Right lung (tissue), 5 donors: ENCODE data around the gene KRTAP3-3. TPM values are rescaled to one million over a fixed set of nuclear protein-coding genes. Genes with fewer than 3 reads are reported as not detected.
"Not testable (repeated sequence)": the region's sequence is repeated elsewhere in the genome, so short reads cannot be mapped to it uniquely, and the experiment has no call there.

Experiments used
- DNase-seq, 2 donors: peaks; one replicate each; pipeline ENCODE4 v3.0.0-alpha.2; 2013
- polyA plus RNA-seq, 5 donors: library from polyadenylated mRNA; unstranded; fragments of 120-200 nt; gene quantifications; one replicate each; pipeline versions ENCODE4 v1.2.1 to v1.2.3, GENCODE V29; 2013; ENCODE audit warnings: inconsistent platforms in 1 of 5, low replicate concordance in 1 of 5; ENCODE audit not compliant: insufficient read length in 5 of 5, insufficient read depth in 1 of 5

The KRTAP3-3 gene
- polyA plus RNA-seq, 5 donors: not detected

DNA sequence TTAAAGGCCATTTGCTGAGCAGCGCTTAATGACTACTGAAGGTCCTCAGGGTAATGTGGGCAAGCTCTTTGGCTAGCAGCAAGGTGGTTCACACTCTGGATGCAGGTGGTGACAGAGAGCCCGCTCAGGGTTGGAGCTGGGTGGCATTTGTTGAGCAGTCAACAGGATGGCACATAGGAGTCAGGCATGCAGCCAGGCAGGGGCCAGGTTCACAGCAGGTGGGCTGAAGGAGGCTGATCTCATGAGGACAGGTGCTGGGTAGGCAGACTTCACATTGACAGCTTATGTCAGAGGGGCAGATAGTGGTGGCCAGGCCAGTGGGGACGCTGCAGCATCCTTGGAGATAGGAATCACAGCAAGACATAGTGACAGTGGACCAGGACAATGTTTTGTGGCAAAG is 10.4 kb upstream of the KRTAP3-3 start:
- no peak for DNase-seq

- DNase-seq: no peak
These were observed 10.0 kb upstream of the KRTAP3-3 start for GRCh38 chr17:41003926-41004325.

DNA sequence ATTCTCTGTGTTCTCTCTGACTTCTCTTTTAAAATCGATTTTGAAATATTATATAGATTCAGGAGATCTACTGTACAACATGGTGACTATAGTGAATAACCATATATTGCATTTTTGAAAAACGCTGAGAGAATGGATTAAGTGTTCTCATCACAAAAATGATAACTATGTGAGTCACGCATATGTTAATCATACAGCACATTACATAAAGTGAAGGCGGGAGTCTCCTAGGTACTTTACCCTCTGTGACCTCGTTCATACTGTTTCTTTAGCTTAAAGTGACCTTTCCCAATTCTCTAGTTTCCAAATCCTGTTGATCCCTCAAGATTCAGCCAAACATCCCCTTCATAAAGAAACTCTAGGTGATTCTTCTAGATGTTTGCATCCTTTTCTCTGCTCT is 8.8 kb upstream of the KRTAP3-3 start:
- DNase-seq: no peak

GRCh38 chr17:41001795-41002194 is 7.8 kb upstream of the KRTAP3-3 start:
- DNase-seq: no peak

GRCh38 chr17:40999563-40999962 is 5.6 kb upstream of the KRTAP3-3 start, which contains the start of gene KRTAP3-2:
Gene KRTAP3-2 (minus strand): TSS chr17:40999906. CDS start chr17:40999853, 53 bp downstream.
- DNase-seq: not testable (repeated sequence)

DNA sequence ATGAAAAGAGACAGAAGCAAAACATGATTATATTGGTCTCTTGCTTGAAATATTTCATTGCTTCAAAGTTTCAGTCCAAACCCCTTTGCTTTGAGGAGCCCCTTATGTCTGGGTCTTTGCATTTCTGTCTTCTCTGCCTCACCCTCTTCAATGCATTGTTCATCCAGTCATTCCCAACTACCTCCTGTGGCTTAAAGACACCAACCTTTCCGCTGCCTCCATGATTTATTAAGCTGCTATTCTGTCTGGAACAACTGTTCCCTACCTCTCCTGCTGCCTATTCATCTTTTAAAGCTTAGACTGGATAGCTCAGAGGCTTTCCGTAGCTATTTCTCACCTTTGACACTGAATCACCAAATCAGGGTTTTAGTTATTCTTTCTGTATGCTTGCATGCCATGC is 3.4 kb upstream of the KRTAP3-3 start:
- DNase-seq: no peak

GRCh38 chr17:40996829-40997228 is 2.9 kb upstream of the KRTAP3-3 start:
- DNase-seq: no peak

- DNase-seq: no peak
These were observed 1.2 kb upstream of the KRTAP3-3 start for GRCh38 chr17:40995116-40995515.

DNA sequence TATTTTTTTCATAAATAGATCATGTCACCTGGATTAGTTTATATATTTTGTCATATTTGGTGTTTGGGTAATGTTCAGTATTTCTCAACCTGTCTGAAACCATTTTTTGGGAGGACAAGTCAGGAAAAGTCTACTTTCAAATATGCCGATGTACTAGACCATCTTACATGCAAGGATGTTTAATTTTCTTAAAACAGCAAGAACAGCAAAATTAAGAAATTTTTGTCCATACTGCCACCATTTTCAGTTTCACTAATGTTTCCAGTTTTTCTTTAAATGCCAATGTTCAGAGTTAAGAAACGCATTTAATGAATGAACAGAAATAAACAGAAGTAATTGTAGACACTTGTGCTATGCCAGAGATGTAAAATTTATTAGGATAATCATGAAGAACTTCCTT is 880 bp downstream of the KRTAP3-3 start:
- DNase-seq: no peak

DNA sequence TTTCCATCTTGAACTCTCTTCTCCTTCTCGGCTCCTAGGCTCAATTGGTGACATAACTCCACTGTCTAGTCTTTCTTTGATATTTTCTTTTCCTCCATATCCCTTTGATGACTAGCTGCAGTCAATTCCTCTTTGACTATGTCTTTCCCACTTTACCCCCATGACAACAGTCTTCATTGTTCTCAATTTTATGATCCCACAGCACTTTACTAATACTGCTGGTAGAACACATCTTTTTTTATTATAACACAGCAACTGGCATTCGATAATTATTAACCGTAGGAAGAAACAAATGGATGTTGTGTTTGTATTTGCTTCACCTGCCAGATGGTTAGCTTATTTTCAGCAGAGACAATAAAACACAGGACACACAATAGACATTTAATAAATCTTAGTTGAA is 1.3 kb downstream of the KRTAP3-3 start:
- no peak for DNase-seq

GRCh38 chr17:40986920-40987319 is 7.0 kb downstream of the KRTAP3-3 start:
- no peak for DNase-seq

GRCh38 chr17:40984226-40984625 is 9.7 kb downstream of the KRTAP3-3 start, which contains the start of gene KRT40:
Gene KRT40 (minus strand): TSS chr17:40984326. CDS start chr17:40984273, 53 bp downstream.
- no peak for DNase-seq

- DNase-seq: no peak
These were observed 12.8 kb downstream of the KRTAP3-3 start for GRCh38 chr17:40981115-40981514.

GRCh38 chr17:40980596-40980995 is 13.4 kb downstream of the KRTAP3-3 start:
- DNase-seq: peak in 1 of 2 donors; percentile 46

DNA sequence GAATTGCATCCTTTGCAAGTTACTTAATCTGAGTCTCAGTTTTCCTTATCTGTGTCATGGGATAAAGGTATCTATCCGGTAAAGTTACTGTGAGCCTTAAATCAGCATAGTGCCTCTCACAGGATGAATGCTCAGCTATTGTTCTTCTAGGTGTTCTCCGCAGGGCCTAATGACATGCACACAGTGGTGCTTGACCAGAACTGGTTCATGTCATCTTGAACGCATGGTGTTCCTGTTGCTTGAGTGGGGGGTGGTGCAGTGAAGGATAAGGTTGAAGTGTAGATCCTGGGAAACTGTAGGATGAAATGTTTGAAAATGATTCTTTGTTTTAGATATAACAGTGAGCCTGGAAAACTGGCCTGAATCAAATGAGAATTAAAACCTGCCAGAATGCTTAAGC is 13.8 kb downstream of the KRTAP3-3 start:
- no peak for DNase-seq

- DNase-seq: no peak
These were observed 15.3 kb downstream of the KRTAP3-3 start for GRCh38 chr17:40978575-40979151.

- no peak for DNase-seq
These were observed 18.4 kb downstream of the KRTAP3-3 start for GRCh38 chr17:40975516-40975915.

GRCh38 chr17:40974366-40974765 is 19.6 kb downstream of the KRTAP3-3 start:
- DNase-seq: no peak

GRCh38 chr17:40967582-40967981 is 26.4 kb downstream of the KRTAP3-3 start:
- no peak for DNase-seq

DNA sequence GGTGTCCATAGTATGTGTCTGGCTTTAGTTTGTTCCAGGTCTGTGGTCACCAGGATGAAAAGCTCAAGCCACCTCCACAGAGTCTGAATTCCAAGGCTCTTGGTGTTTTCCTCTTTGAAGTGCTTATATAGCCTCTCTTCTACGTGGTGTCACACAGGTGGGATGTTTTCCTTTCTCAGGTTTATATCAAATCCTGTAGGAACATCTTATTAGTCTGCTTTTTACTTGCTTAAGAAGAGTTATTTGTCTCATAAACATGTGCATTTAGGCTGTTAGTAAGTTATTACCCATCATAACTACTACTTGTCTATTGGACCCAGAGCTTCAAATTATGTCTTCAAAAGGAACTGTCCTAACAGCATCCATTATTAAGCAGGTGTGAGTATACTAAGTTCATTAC is 27.1 kb downstream of the KRTAP3-3 start, which contains the start of gene KRT39:
Gene KRT39, minus strand, starts transcription at position 101 of the 400 bp plus-strand sequence. Its CDS starts 92 bp downstream, at position 9.
- DNase-seq: no peak

- no peak for DNase-seq
These were observed 30.1 kb downstream of the KRTAP3-3 start for GRCh38 chr17:40963838-40964237.

GRCh38 chr17:40962059-40962561 is 31.9 kb downstream of the KRTAP3-3 start:
- DNase-seq: no peak

- no peak for DNase-seq
These were observed 32.4 kb downstream of the KRTAP3-3 start for GRCh38 chr17:40961591-40961990.

DNA sequence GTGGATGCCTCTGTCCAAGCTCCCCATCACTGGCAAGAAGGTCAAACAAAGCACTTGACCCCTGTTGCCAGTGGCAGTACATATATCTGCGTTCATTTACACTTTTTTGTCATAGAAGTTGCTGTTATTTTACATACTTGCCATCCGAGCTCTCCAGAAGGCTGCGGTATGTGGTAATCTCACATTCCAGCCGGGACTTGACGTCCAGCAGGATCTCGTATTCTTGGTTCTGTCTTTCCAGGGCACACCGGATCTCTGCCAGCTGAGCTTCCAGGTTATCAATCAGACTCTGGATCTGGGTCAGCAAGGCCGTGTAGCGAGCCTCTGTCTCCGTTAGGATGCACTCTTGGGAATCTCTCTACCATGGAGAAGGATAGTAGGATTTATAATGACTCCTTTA is 33.8 kb downstream of the KRTAP3-3 start:
- no peak for DNase-seq
